Effector memory CD4-positive, alpha-beta T cell (primary cell): ENCODE results near the gene CEP350.

Source experiments
- DNase-seq, 3 donors: peaks; one replicate each; pipeline ENCODE4 v3.0.0-alpha.2; 2020
- H3K27ac ChIP-seq: 2 replicates; pipeline ENCODE4 v1.7.0; 2013; ENCODE audit warnings: mild to moderate bottlenecking, low read length, moderate library complexity; ENCODE audit not compliant: insufficient read depth, poor library complexity, severe bottlenecking
- H3K27me3 ChIP-seq: replicated peaks from 2 replicates; pipeline ENCODE4 v1.7.0; 2013; ENCODE audit warnings: mild to moderate bottlenecking, low read length; ENCODE audit not compliant: insufficient read depth, control insufficient read depth, poor library complexity, severe bottlenecking
- H3K36me3 ChIP-seq: 2 replicates; pipeline ENCODE4 v1.7.0; 2013; ENCODE audit warnings: mild to moderate bottlenecking, low read length, moderate library complexity; ENCODE audit not compliant: control insufficient read depth, insufficient read depth
- H3K4me1 ChIP-seq: 2 replicates; pipeline ENCODE4 v1.7.0; 2013; ENCODE audit warnings: low read length, mild to moderate bottlenecking; ENCODE audit not compliant: control insufficient read depth, insufficient read depth, poor library complexity, severe bottlenecking
- H3K4me3 ChIP-seq: 2 replicates; pipeline ENCODE4 v1.7.0; 2013; ENCODE audit warnings: low read length, low read depth, mild to moderate bottlenecking; ENCODE audit not compliant: insufficient read depth, poor library complexity, severe bottlenecking
- H3K9me3 ChIP-seq: 2 replicates; pipeline ENCODE4 v1.7.0; 2013; ENCODE audit warnings: mild to moderate bottlenecking, low read length, moderate library complexity; ENCODE audit not compliant: control insufficient read depth

The CEP350 gene

DNA sequence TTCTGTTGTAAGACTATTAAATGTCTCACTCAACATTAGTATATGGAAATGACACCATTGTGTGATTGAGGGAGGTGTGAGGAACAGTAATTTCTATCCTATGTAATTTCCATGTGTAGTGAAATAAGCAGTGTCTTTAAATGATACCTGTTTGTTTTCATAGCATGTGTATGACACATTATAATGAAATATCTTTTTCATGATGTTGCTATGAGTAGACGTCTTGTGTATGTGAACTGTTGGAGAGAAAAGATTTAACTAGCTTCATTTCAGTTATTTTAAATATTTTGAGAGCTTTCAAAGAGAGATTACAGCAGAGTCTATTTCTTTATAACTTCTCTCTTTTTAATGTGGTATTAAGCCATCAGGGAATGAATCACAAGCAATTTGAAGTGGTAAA is 128.6 kb downstream of the CEP350 start:
- Histone ChIP-seq H3K27ac (no peak overlapping the region), H3K4me1 (no peaks in the 10 kb centered on the region), H3K4me3 (no peak overlapping the region), H3K36me3 (peaks cover 50% of the 10 kb centered on the region), H3K27me3 (no peaks in the 10 kb centered on the region), H3K9me3 (no peaks in the 10 kb centered on the region)
- DNase-seq: no peak

DNA sequence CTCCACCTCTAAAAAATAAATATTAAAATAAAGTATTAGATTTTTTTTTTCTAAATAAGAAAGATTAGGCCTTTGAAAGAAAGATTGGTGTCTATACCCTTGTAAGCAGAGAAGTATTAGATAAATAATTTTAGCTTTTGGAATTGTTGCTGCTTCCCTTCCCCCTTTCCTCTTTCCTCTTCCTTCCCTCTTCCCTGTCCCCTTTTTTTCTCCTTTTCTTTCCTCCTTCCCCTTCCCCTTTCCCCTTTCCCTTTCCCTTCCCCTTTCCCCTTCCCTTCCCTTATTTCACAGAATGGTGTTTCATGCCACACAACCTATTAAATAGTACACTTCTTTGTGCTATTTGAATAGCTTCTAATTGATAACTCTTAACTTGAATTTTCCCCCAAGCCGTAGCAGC is 130.3 kb downstream of the CEP350 start:
- Histone ChIP-seq H3K27me3 (no peaks in the 10 kb centered on the region), H3K4me1 (no peaks in the 10 kb centered on the region), H3K36me3 (peaks cover 54% of the 10 kb centered on the region), H3K27ac (no peak overlapping the region), H3K4me3 (no peak overlapping the region), H3K9me3 (no peaks in the 10 kb centered on the region)
- DNase-seq: no peak

DNA sequence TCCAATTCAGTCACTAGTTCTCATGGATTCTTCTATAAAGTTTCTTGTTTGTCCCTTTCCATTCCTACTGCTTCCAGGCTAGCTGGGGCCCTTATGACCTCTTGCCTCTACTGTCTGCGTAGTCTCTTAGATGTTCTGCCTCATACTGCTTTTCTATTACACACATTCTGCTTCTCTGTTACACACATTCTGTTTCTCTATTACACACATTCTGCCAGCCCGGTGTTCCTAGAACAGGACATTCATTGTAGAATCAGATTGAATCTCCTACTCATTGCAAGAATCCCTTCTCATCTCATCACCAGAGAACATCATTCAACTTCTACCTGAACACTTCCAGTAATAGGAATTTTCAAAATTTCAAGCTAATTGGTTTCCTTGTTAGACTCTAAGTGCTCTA is 130.7 kb downstream of the CEP350 start:
- no peak overlapping the region for H3K4me3 ChIP-seq
- no peak for DNase-seq
- H3K36me3 ChIP-seq: peaks cover 55% of the 10 kb centered on the region
- no peaks in the 10 kb centered on the region for H3K9me3 ChIP-seq
- no peaks in the 10 kb centered on the region for H3K4me1 ChIP-seq
- no peak overlapping the region for H3K27ac ChIP-seq
- H3K27me3 ChIP-seq: no peaks in the 10 kb centered on the region

DNA sequence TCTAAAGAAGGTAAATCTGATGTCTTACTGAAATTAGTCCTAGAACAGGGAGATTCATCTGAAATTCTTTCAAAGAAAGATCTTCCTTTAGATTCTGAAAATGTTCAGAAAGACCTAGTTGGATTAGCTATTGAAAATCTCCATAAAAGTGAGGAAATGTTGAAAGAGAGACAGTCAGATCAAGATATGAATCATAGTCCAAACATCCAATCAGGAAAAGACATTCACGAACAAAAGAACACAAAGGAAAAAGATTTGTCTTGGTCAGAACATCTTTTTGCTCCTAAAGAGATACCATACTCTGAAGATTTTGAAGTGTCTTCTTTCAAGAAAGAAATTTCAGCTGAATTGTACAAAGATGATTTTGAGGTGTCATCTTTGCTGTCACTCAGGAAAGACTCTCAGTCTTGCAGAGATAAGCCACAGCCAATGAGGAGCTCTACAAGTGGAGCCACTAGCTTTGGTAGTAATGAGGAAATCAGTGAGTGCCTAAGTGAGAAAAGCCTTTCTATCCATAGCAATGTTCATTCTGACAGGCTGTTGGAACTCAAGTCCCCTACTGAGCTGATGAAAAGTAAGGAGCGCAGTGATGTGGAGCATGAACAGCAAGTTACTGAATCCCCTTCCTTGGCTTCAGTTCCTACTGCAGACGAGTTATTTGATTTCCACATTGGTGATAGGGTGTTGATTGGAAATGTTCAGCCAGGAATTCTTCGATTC is 138.5 kb downstream of the CEP350 start:
- DNase-seq: no peak
- no peaks in the 10 kb centered on the region for H3K27me3 ChIP-seq
- no peaks in the 10 kb centered on the region for H3K4me1 ChIP-seq
- H3K4me3 ChIP-seq: no peak overlapping the region
- H3K27ac ChIP-seq: no peak overlapping the region
- H3K9me3 ChIP-seq: no peaks in the 10 kb centered on the region
- peaks cover 80% of the 10 kb centered on the region for H3K36me3 ChIP-seq

DNA sequence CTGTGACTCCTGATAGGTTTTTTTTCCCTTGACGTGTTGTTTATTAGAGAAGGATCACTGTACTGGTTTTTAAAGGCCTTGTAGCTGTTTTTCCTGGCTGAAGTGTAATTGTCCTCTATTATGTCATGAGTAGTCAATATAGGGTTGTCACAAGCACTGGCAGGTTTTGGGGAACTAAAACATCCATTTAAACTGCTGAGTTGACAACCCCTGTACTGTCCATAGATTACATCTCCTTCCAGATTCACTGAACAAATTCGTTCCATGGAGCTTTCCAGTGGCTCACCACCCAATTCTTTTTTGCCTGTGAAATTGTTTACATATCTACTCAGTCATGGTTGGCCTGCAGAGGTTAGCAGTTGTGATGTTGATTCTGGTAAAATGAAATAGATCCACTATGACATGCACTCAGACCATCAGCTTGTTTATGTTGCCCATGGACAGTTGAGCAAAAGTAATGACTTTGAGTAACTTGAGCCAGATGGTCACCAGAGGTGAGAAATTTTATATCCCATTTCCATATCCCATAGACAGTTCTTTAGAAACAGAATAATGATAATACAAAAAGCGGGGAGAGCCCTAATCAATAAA is 140.2 kb downstream of the CEP350 start:
- Histone ChIP-seq H3K27ac (no peak overlapping the region), H3K36me3 (peaks cover 83% of the 10 kb centered on the region), H3K27me3 (no peaks in the 10 kb centered on the region), H3K9me3 (no peaks in the 10 kb centered on the region), H3K4me3 (no peak overlapping the region), H3K4me1 (no peaks in the 10 kb centered on the region)
- no peak for DNase-seq

DNA sequence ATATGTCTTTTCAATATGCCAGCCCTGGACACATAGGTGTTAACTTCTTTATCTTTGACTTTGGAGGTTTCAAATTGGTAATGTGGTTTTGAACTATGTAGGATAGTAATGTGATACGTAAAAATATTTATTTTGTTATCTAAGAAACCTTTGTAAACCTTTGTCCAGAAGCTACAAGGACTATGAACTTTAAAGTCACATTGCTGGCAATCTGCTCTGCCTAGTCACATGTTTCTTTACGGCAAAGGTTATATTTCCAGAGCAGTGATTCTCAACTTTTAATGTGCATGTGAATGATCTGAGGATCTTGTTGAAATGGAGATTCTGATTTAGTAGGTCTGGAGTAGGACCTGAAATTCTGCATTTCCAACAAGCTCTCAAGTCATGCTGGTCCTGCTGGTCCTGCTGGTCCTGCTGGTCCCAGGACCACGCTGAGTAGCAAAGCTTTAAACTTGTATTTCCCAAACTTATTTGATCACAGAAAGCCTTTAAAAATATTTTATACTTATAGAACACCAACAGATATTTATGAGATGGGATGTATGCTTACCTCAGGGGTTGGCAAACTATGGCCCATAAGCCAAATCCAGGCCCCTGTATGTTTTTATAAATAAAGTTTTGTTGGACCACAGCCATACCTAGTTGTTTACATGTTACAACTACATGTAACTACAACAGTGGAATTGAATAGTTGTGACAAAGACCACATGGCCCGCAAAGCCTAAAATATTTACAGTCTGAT is 142.1 kb downstream of the CEP350 start:
- DNase-seq: no peak
- no peaks in the 10 kb centered on the region for H3K4me1 ChIP-seq
- H3K27me3 ChIP-seq: no peaks in the 10 kb centered on the region
- peaks cover 77% of the 10 kb centered on the region for H3K36me3 ChIP-seq
- no peaks in the 10 kb centered on the region for H3K9me3 ChIP-seq
- no peak overlapping the region for H3K27ac ChIP-seq
- H3K4me3 ChIP-seq: no peak overlapping the region

DNA sequence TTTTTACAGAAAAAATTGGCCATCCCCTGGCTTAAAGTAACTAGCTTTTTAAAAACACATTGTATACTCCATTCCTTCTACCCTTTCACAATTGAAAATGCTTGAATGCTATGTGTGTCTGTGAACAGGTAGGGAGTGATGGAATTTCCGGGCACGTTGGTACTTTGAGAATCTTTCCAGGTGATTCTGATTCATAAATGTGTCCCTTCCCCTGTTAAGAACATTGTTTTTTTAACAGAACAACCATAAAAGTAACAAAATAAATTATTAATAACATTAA is 142.7 kb downstream of the CEP350 start:
- H3K4me1 ChIP-seq: no peaks in the 10 kb centered on the region
- no peak overlapping the region for H3K4me3 ChIP-seq
- no peaks in the 10 kb centered on the region for H3K27me3 ChIP-seq
- no peaks in the 10 kb centered on the region for H3K9me3 ChIP-seq
- H3K36me3 ChIP-seq: peaks cover 72% of the 10 kb centered on the region
- H3K27ac ChIP-seq: no peak overlapping the region
- DNase-seq: no peak

DNA sequence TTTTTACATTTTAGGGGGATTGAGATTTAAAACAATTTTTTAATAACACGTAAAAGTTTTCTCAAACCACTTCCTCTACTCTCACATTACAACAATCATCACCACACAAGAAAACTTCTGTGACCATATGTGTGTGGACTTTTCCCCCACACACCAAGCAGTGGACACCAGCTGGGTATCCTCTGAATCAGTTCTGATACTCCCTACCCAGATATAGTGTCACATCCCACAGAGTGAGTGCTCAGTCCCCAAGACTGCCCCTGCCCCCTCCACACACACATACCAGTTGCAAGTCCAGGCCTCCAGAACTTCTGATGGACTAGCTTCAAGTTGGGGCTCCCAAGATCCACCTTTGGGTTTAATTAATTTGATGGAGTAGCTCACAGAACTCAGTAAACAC is 146.8 kb downstream of the CEP350 start:
- Histone ChIP-seq H3K9me3 (no peaks in the 10 kb centered on the region), H3K4me3 (no peak overlapping the region), H3K27me3 (no peaks in the 10 kb centered on the region), H3K36me3 (peaks cover 56% of the 10 kb centered on the region), H3K4me1 (no peaks in the 10 kb centered on the region), H3K27ac (no peak overlapping the region)
- DNase-seq: no peak

DNA sequence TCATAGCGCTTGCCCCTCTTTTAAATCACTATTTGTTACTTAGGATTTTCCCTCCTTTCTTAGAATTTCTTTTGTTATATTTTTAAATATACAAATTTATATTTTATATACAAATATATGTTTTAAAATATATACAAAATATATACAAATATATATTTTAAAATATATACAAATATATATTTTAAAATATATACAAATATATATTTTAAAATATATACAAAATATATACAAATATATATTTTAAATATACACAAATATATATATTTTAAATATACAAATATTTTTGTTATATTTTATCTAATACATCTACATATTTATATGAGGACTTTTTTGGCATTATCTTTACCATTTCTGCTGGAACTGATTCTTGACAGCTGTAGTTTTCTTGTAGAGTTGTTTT is 149.2 kb downstream of the CEP350 start:
- DNase-seq: no peak
- H3K36me3 ChIP-seq: peaks cover 41% of the 10 kb centered on the region
- H3K27ac ChIP-seq: no peak overlapping the region
- H3K4me3 ChIP-seq: no peak overlapping the region
- no peaks in the 10 kb centered on the region for H3K9me3 ChIP-seq
- H3K4me1 ChIP-seq: no peaks in the 10 kb centered on the region
- H3K27me3 ChIP-seq: no peaks in the 10 kb centered on the region

DNA sequence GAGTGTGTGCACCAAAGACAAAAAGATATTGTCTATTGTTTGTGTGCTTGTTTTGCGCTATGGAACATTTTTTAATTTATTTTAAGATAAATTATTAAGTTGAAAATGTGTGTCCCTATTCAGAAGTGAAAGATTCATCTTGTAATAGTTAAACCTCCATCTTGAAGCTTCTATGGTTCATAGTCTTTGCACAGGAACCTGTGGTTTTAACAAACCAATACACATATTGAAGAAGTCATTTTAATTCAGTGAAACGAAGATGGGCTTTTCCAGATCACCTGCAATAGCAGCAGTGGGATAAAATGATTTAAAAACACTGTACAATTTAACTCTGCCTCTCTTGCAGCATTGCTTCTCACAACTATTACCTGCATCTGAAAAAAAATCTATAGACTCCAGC is 157.5 kb downstream of the CEP350 start:
- no peak for DNase-seq
- H3K27ac ChIP-seq: no peak overlapping the region
- no peaks in the 10 kb centered on the region for H3K4me1 ChIP-seq
- peaks cover 40% of the 10 kb centered on the region for H3K36me3 ChIP-seq
- H3K4me3 ChIP-seq: no peak overlapping the region
- H3K9me3 ChIP-seq: no peaks in the 10 kb centered on the region
- H3K27me3 ChIP-seq: no peaks in the 10 kb centered on the region
